SK-N-SH (cell line): ENCODE measurements around the gene RETREG2. TPM values are rescaled to one million over a fixed set of nuclear protein-coding genes. Genes with fewer than 3 reads are reported as not detected.

Experiments
- CTCF ChIA-PET: fragments of 300-600, 350-600 bp; formaldehyde crosslinking; extraction: SDS; loops from one replicate; lab custom pipeline; 2021; lab: Yijun Ruan, JAX
- POLR2A ChIA-PET: fragments of 350-600 bp; sonication (Branson Sonifier 250); formaldehyde crosslinking; extraction: SDS; loops from one replicate; lab custom pipeline; 2020; ENCODE audit warnings: antibody characterized with exemption, inconsistent platforms; lab: Yijun Ruan, JAX
- DNase-seq: peaks from one replicate; pipeline ENCODE4 v3.0.0; 2012
- H2AFZ ChIP-seq: fragments of 200-600 bp; sonication (generic); 2 replicates; pipeline ENCODE4 v1.8.1; 2016; ENCODE audit warnings: antibody characterized with exemption, mild to moderate bottlenecking, low read depth
- H3F3A ChIP-seq: fragments of 200-600 bp; sonication (generic); replicated peaks from 2 replicates; pipeline ENCODE3; 2016; ENCODE audit warnings: antibody characterized with exemption, mild to moderate bottlenecking; ENCODE audit not compliant: insufficient read depth
- H3K27ac ChIP-seq, 2 experiments: fragments of 200-500 bp in 1 of 2; fragments of 200-600 bp in 1 of 2; sonication (Bioruptor generic) in 1 of 2; sonication (generic), shearing (Covaris generic) in 1 of 2; 2 replicates each; pipeline versions ENCODE4 v1.5.1 to v1.6.1; 2014 to 2016; ENCODE audit warnings: low read depth in 2 of 2, inconsistent platforms in 1 of 2, low read length in 1 of 2, mild to moderate bottlenecking in 1 of 2, mixed read lengths in 1 of 2
- H3K27me3 ChIP-seq: fragments of 200-600 bp; sonication (generic), shearing (Covaris generic); 2 replicates; pipeline ENCODE4 v1.6.1; 2016; ENCODE audit warnings: mixed run types; ENCODE audit not compliant: insufficient read depth
- H3K36me3 ChIP-seq, 2 experiments: fragments of 200-500 bp in 1 of 2; fragments of 200-600 bp in 1 of 2; sonication (Bioruptor generic) in 1 of 2; sonication (generic) in 1 of 2; replicated peaks in 1 of 2; 2 replicates each; pipeline versions ENCODE3 to v1.5.1; 2014 to 2016; ENCODE audit warnings: low read length in 1 of 2, mild to moderate bottlenecking in 1 of 2; ENCODE audit not compliant: insufficient read depth in 2 of 2, control insufficient read depth in 1 of 2
- H3K4me1 ChIP-seq, 2 experiments: fragments of 200-500 bp in 1 of 2; fragments of 200-600 bp in 1 of 2; sonication (Bioruptor generic) in 1 of 2; sonication (generic), shearing (Covaris generic) in 1 of 2; 2 replicates each; pipeline versions ENCODE4 v1.5.1 to v1.6.1; 2014 to 2016; ENCODE audit warnings: low read depth in 1 of 2, low read length in 1 of 2, mixed run types in 1 of 2; ENCODE audit not compliant: insufficient read depth in 2 of 2, control insufficient read depth in 1 of 2
- H3K4me2 ChIP-seq: fragments of 200-600 bp; sonication (generic), shearing (Covaris generic); 2 replicates; pipeline ENCODE4 v1.6.1; 2017; ENCODE audit warnings: mixed run types
- H3K4me3 ChIP-seq, 2 experiments: fragments of 200-500 bp in 1 of 2; fragments of 200-600 bp in 1 of 2; sonication (Bioruptor generic) in 1 of 2; sonication (generic), shearing (Covaris generic) in 1 of 2; 2 replicates each; pipeline versions ENCODE4 v1.5.1 to v1.8.1; 2014 to 2016; ENCODE audit warnings: low read depth in 2 of 2, inconsistent platforms in 1 of 2, low read length in 1 of 2, mild to moderate bottlenecking in 1 of 2, mixed read lengths in 1 of 2, moderate library complexity in 1 of 2
- H3K79me2 ChIP-seq: fragments of 200-600 bp; sonication (generic); 2 replicates; pipeline ENCODE4 v1.8.1; 2017; ENCODE audit warnings: mild to moderate bottlenecking; ENCODE audit not compliant: insufficient read depth
- H3K9ac ChIP-seq: fragments of 200-600 bp; sonication (generic); 2 replicates; pipeline ENCODE4 v1.6.1; 2017; ENCODE audit warnings: mixed run types
- H3K9me2 ChIP-seq: fragments of 200-600 bp; sonication (generic); 2 replicates; pipeline ENCODE4 v1.6.1; 2017; ENCODE audit warnings: mixed run types
- H3K9me3 ChIP-seq: fragments of 200-600 bp; sonication (generic); 2 replicates; pipeline ENCODE4 v1.6.1; 2017; ENCODE audit warnings: mixed run types, mild to moderate bottlenecking, moderate library complexity
- H4K20me1 ChIP-seq: fragments of 200-600 bp; sonication (generic); 2 replicates; pipeline ENCODE4 v1.6.1; 2017; ENCODE audit warnings: mild to moderate bottlenecking, mixed run types; ENCODE audit not compliant: insufficient read depth
- EP300 ChIP-seq, 2 experiments: IDR thresholded peaks; 2 replicates each; pipeline versions ENCODE4 v1.4.0 to v1.6.1; 2012; ENCODE audit warnings: borderline replicate concordance in 1 of 2, low read depth in 1 of 2, low read length in 1 of 2
- EZH2phosphoT487 ChIP-seq: fragments of 200-600 bp; sonication (generic); IDR thresholded peaks from 2 replicates; pipeline ENCODE4 v1.6.1; 2017; ENCODE audit warnings: low read depth, mixed run types, mild to moderate bottlenecking, antibody characterized with exemption, moderate library complexity, borderline replicate concordance
- FOXJ3 ChIP-seq: sonication (generic); formaldehyde crosslinking; IDR thresholded peaks from 2 replicates; pipeline ENCODE4 v1.5.1; 2020; ENCODE audit warnings: mild to moderate bottlenecking, missing genetic modification reagents
- IRF3 ChIP-seq: fragments of 150-350 bp; IDR thresholded peaks from 2 replicates; pipeline ENCODE4 v1.6.1; 2016; ENCODE audit warnings: mild to moderate bottlenecking, low read depth, low read length
- MAX ChIP-seq: IDR thresholded peaks from 2 replicates; pipeline ENCODE4 v1.4.0; 2012; ENCODE audit warnings: low read depth
- MXI1 ChIP-seq: IDR thresholded peaks from 2 replicates; pipeline ENCODE4 v1.6.1; 2012; ENCODE audit warnings: mild to moderate bottlenecking, low read depth, low read length, improper control_type of control experiment
- NFIC ChIP-seq: IDR thresholded peaks from 2 replicates; pipeline ENCODE4 v1.4.0; 2012; ENCODE audit warnings: borderline replicate concordance
- NRF1 ChIP-seq: IDR thresholded peaks from 2 replicates; pipeline ENCODE4 v1.6.1; 2012; ENCODE audit warnings: low read depth, mild to moderate bottlenecking, low read length
- PBX3 ChIP-seq: IDR thresholded peaks from 2 replicates; pipeline ENCODE4; 2012
- RAD21 ChIP-seq: IDR thresholded peaks from 2 replicates; pipeline ENCODE4 v1.6.1; 2012; ENCODE audit warnings: mild to moderate bottlenecking, low read length
- RCOR1 ChIP-seq: fragments of 150-350 bp; IDR thresholded peaks from 2 replicates; pipeline ENCODE4 v1.6.1; 2017; ENCODE audit warnings: antibody characterized with exemption, low read length
- REST ChIP-seq: IDR thresholded peaks from 2 replicates; pipeline ENCODE4 v1.6.1; 2012; ENCODE audit warnings: mild to moderate bottlenecking, low read depth, low read length, moderate library complexity
- RXRA ChIP-seq: IDR thresholded peaks from 2 replicates; pipeline ENCODE4 v1.4.0; 2012; ENCODE audit warnings: low read depth, mild to moderate bottlenecking, borderline replicate concordance
- TAF1 ChIP-seq: IDR thresholded peaks from 2 replicates; pipeline ENCODE4 v1.6.1; 2012; ENCODE audit warnings: low read depth, mild to moderate bottlenecking, low read length, moderate library complexity, borderline replicate concordance
- TEAD4 ChIP-seq: IDR thresholded peaks from 2 replicates; pipeline ENCODE4 v1.4.0; 2012; ENCODE audit warnings: mild to moderate bottlenecking, borderline replicate concordance; ENCODE audit not compliant: insufficient read depth
- USF2 ChIP-seq: fragments of 150-350 bp; IDR thresholded peaks from 2 replicates; pipeline ENCODE4 v1.6.1; 2017; ENCODE audit warnings: antibody characterized with exemption, low read length, low read depth, borderline replicate concordance
- YY1 ChIP-seq: IDR thresholded peaks from 2 replicates; pipeline ENCODE4 v1.4.0; 2012; ENCODE audit warnings: low read depth, mild to moderate bottlenecking
- WGBS: methylation state at CpG from one replicate; pipeline ENCODE4 v1.1.6; 2017; ENCODE audit warnings: low lambda C conversion rate; 5-methylcytosine and 5-hydroxymethylcytosine counted together
- polyA plus RNA-seq, 3 experiments: library from polyadenylated mRNA; depleted of rRNA; stranded (reverse); fragments of >200 nt; gene quantifications; 2 replicates each; pipeline ENCODE4 v1.2.3, GENCODE V29; 2012

The RETREG2 gene
- polyA plus RNA-seq, 1 of the 3 experiments (the other 2 are of a cell fraction): 74.6 TPM

- no peaks in the 10 kb centered on the region for H3K9me2 ChIP-seq
- ChIA-PET POLR2A (no interaction called here), CTCF (interaction anchor here (1.0 to 3.1 kb wide), 3 partner anchors 55 to 85 kb away, joined by 3 to 16 read pairs (median 5); partner anchors contain the start of gene NHEJ1)
- no peak overlapping the region for H2AFZ ChIP-seq
- no peak overlapping the region for H3K9ac ChIP-seq
- no peak for DNase-seq
- no peak overlapping the region for H3K27ac ChIP-seq
- no peaks in the 10 kb centered on the region for H3K79me2 ChIP-seq
- no peaks in the 10 kb centered on the region for H4K20me1 ChIP-seq
- H3K9me3 ChIP-seq: no peaks in the 10 kb centered on the region
- TF ChIP-seq FOXJ3 (CRISPR knock-in tag) (no peak), TAF1 (no peak), NRF1 (no peak), USF2 (no peak), YY1 (no peak), PBX3 (no peak), RAD21 (no peak), RXRA (no peak), EZH2phosphoT487 (no peak), MAX (no peak), MXI1 (no peak), NFIC (no peak), TEAD4 (no peak)
- 100% methylated on average over 6 of the region's 6 CpGs for WGBS
- no peaks in the 10 kb centered on the region for H3K27me3 ChIP-seq
- no peak overlapping the region for H3K4me3 ChIP-seq
- H3K36me3 ChIP-seq: peaks cover 13 to 48% of the 10 kb centered on the region in 2 experiments
- peaks cover 24% of the 10 kb centered on the region for H3F3A ChIP-seq
- H3K4me2 ChIP-seq: no peak overlapping the region
- H3K4me1 ChIP-seq: peaks cover 5 to 29% of the 10 kb centered on the region in 2 experiments; a peak in 3 of 4 replicates
Observed at GRCh38 chr2:219214786-219215185, 36.7 kb downstream of the RETREG2 start.

GRCh38 chr2:219215871-219216534 lies 37.9 kb downstream of the RETREG2 start:
- TF ChIP-seq REST (no peak), TEAD4 (no peak), RCOR1 (no peak), IRF3 (no peak), EP300 (IDR thresholded peaks at IDR 0.05; ENCODE audit: borderline replicate concordance in 1 of 2, low read depth in 1 of 2, low read length in 1 of 2) (no peak)
- no peak overlapping the region; a peak in 1 of 4 replicates for H3K27ac ChIP-seq
- POLR2A ChIA-PET: interaction anchor here (0.5 to 4.0 kb wide), 3 partner anchors 9 to 29 kb away, joined by 3 to 52 read pairs (median 3); partner anchors contain the start of genes GLB1L, STK16 and ZFAND2B
- H3K9me2 ChIP-seq: no peaks in the 10 kb centered on the region
- H4K20me1 ChIP-seq: no peaks in the 10 kb centered on the region
- no peak overlapping the region for H2AFZ ChIP-seq
- no peak for DNase-seq
- WGBS: 92% methylated on average over 25 of the region's 27 CpGs
- H3K4me3 ChIP-seq: no peak overlapping the region
- peaks cover 13 to 46% of the 10 kb centered on the region in 2 experiments for H3K36me3 ChIP-seq
- H3F3A ChIP-seq: peaks cover 27% of the 10 kb centered on the region
- no peaks in the 10 kb centered on the region for H3K9me3 ChIP-seq
- no peak overlapping the region for H3K4me2 ChIP-seq
- H3K9ac ChIP-seq: no peak overlapping the region
- CTCF ChIA-PET: interaction anchor here (1.1 to 4.7 kb wide), 6 partner anchors 9 to 79 kb away, joined by 3 to 26 read pairs (median 6); partner anchors contain the start of genes NHEJ1 and ZFAND2B
- H3K4me1 ChIP-seq: peaks cover 5 to 30% of the 10 kb centered on the region in 2 experiments; a peak in 3 of 4 replicates
- H3K79me2 ChIP-seq: no peaks in the 10 kb centered on the region
- no peaks in the 10 kb centered on the region for H3K27me3 ChIP-seq
